Effector memory CD8-positive, alpha-beta T cell (primary cell): ENCODE measurements around the gene ARMC9.
"Not testable (repeated sequence)": the region's sequence is repeated elsewhere in the genome, so short reads cannot be mapped to it uniquely, and the experiment has no call there.

ENCODE experiments used
- ATAC-seq: fragments of 150-1000 bp; cut with Tn5 transposase; replicated peaks from 2 replicates; pipeline ENCODE4 v1.10.0; 2021; ENCODE audit warnings: mild to moderate bottlenecking, moderate library complexity
- DNase-seq, 3 experiments: peaks; one replicate each; pipeline ENCODE4 v3.0.0; 2021
- H3K27ac Mint-ChIP-seq, 2 donors: one replicate each; pipeline ENCODE4 v1.8.0; 2022; ENCODE audit warnings: mild to moderate bottlenecking in 2 of 2, mixed read lengths in 2 of 2, moderate library complexity in 2 of 2
- H3K27me3 Mint-ChIP-seq, 2 donors: one replicate each; pipeline ENCODE4 v1.8.0; 2022; ENCODE audit warnings: mixed read lengths in 2 of 2
- H3K36me3 Mint-ChIP-seq: one replicate; pipeline ENCODE4 v1.8.0; 2022; ENCODE audit warnings: mild to moderate bottlenecking, moderate library complexity, mixed read lengths; ENCODE audit not compliant: insufficient read depth
- H3K4me1 Mint-ChIP-seq, 2 donors: one replicate each; pipeline ENCODE4 v1.8.0; 2022; ENCODE audit warnings: low read depth in 2 of 2, mixed read lengths in 2 of 2
- H3K4me3 Mint-ChIP-seq, 2 donors: one replicate each; pipeline ENCODE4 v1.8.0; 2022; ENCODE audit warnings: mild to moderate bottlenecking in 2 of 2, mixed read lengths in 2 of 2, moderate library complexity in 2 of 2
- H3K9me3 Mint-ChIP-seq, 2 donors: one replicate each; pipeline ENCODE4 v1.8.0; 2022; ENCODE audit warnings: mixed read lengths in 2 of 2

The ARMC9 gene

DNA sequence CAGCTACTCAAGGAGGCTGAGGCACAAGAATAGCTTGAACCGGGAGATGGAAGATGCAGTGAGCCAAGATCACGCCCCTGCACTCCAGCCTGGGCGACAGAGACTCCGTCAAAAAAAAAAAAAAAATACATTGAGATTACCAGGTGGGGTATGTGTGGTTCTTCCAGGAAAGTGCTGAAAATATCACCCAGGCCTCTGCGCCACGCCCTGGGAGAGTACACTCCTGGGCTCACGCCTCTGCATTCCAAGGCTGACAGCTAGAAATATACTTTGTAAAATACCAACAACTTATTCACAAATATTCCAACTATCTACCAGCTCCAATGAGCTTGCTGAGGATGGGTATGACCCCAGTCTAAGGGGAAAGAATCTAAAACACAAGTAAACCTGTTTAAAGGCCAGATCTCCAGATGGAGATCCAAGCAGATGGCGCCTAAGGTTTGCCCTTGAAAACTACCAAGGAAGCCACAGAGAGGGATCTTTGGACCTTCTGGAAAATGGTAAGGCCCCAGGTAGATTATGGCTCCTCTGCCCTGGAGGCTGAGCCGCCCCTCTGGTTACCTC, 175.4 kb downstream of the ARMC9 start:
- ATAC-seq (no peak), DNase-seq (no peak)
- no peaks in the 10 kb centered on the region for H3K4me1 Mint-ChIP-seq
- H3K27me3 Mint-ChIP-seq: peaks cover 8 to 11% of the 10 kb centered on the region in 2 donors
- H3K4me3 Mint-ChIP-seq: no peak overlapping the region
- no peak overlapping the region for H3K27ac Mint-ChIP-seq
- H3K9me3 Mint-ChIP-seq: no peaks in the 10 kb centered on the region
- H3K36me3 Mint-ChIP-seq: no peaks in the 10 kb centered on the region

DNA sequence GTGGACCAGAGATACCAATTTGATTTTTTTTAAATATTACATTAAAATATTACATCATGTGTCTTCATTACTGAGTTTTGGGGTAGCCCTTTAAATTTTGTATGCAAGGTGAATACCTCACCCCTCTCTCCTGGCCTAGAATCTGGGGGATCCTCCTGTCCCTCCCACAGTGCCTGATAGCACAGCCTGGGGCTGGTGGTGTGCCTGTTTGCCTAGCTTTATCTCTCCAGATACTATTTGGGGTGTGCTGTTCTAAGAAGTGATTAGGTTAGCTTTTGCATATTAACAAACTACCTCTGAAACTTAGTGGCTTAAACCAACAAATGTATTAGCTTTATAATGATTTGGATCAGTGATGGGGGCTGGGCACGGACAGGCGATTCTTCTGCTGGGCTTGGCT, 176.3 kb downstream of the ARMC9 start:
- no peak for DNase-seq

DNA sequence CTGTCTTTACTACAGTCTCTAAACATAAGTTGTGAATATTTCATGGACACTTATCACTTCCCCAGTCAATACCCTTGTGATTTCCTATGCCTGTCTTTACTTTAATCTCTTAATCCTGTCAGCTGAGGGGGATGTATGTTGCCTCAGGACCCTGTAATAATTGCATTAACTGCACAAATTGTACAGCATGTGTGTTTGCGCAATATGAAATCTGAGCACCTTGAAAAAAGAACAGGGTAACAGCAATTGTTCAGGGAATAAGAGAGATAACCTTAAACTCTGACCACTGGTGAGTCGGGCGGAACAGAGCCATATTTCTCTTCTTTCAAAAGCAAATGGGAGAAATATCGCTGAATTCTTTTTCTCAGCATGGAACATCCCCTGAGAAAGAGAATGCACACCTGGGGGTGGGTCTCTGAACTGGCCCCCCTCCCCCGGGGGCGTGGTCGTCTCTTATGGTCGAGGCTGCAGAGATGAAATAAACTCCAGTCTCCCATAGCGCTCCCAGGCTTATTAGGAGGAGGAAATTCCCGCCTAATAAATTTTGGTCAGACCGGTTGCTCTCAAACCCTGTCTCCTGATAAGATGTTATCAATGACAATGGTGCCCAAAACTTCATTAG, 177.7 kb downstream of the ARMC9 start:
- H3K36me3 Mint-ChIP-seq, H3K4me3 Mint-ChIP-seq, H3K27ac Mint-ChIP-seq, H3K9me3 Mint-ChIP-seq, ATAC-seq, DNase-seq, H3K4me1 Mint-ChIP-seq: not testable (repeated sequence)
- peaks cover 15 to 22% of the 10 kb centered on the region in 2 donors for H3K27me3 Mint-ChIP-seq

More for the DNA sequence above, 176.3 kb downstream of the ARMC9 start:
- peaks cover 8 to 11% of the 10 kb centered on the region in 2 donors for H3K27me3 Mint-ChIP-seq
- no peak overlapping the region for H3K4me3 Mint-ChIP-seq
- no peaks in the 10 kb centered on the region for H3K36me3 Mint-ChIP-seq
- no peak overlapping the region for H3K27ac Mint-ChIP-seq
- no peaks in the 10 kb centered on the region for H3K9me3 Mint-ChIP-seq
- H3K4me1 Mint-ChIP-seq: no peaks in the 10 kb centered on the region
- no peak for ATAC-seq

DNA sequence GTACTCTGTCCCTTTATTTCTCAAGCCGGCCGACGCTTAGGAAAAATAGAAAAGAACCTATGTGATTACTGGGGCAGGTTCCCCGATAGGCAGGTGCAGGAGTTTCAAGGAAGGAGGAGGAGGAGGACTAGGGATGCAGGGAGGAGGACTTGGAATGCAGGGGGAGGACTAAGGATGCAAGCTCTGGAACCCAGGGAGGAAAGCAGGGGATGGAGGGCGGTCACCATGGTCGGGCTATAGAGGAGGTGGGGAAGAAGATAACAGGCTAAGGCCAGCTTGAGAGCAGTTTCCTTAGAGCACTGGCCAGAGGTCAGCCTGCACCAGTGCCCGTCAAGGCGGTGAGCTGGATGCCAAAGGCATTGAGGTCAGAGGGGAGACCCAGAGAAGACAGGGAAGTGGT, 178.4 kb downstream of the ARMC9 start:
- peaks cover 20 to 30% of the 10 kb centered on the region in 2 donors for H3K27me3 Mint-ChIP-seq
- no peak overlapping the region for H3K27ac Mint-ChIP-seq
- DNase-seq (no peak), ATAC-seq (no peak)
- H3K4me1 Mint-ChIP-seq: no peaks in the 10 kb centered on the region
- no peaks in the 10 kb centered on the region for H3K9me3 Mint-ChIP-seq
- no peaks in the 10 kb centered on the region for H3K36me3 Mint-ChIP-seq
- H3K4me3 Mint-ChIP-seq: no peak overlapping the region

DNA sequence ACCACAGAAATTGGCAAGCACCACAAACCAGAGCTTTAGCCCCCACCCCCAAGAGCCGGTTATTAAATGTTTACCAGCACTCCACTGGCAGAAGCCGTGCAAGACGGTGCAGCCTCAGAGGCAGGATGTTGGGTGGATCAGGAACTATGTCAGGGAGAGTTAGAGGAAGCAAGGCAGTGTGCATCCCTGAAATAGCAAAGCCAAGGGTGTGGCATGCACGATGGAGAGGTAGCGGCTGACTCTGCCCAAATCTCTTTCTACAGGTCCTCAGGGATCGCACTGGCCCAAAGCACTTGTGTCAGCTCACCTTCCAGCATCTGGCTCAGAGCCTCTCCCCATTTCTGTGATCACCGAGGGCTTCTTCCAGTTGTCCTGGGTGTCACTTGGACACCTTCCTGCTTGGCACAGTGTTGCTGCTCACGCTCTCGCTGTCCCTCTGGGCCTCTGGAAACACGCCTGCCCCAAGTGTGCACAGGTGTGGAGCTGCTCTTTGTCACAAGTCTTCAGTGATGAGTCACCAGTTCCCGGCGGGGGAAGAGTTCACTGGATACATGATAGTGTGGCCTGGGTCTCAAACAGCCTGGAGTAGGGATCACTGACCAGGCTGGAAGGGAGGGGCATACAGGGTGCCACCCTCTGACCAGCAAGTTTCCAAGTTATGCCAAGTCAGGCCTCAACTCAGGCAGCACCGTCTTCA, 179.7 kb downstream of the ARMC9 start:
- Mint-ChIP-seq H3K9me3 (no peaks in the 10 kb centered on the region), H3K4me3 (no peak overlapping the region), H3K27me3 (peaks cover 21 to 42% of the 10 kb centered on the region in 2 donors), H3K27ac (no peak overlapping the region), H3K36me3 (no peaks in the 10 kb centered on the region), H3K4me1 (no peaks in the 10 kb centered on the region)
- ATAC-seq (no peak), DNase-seq (no peak)

DNA sequence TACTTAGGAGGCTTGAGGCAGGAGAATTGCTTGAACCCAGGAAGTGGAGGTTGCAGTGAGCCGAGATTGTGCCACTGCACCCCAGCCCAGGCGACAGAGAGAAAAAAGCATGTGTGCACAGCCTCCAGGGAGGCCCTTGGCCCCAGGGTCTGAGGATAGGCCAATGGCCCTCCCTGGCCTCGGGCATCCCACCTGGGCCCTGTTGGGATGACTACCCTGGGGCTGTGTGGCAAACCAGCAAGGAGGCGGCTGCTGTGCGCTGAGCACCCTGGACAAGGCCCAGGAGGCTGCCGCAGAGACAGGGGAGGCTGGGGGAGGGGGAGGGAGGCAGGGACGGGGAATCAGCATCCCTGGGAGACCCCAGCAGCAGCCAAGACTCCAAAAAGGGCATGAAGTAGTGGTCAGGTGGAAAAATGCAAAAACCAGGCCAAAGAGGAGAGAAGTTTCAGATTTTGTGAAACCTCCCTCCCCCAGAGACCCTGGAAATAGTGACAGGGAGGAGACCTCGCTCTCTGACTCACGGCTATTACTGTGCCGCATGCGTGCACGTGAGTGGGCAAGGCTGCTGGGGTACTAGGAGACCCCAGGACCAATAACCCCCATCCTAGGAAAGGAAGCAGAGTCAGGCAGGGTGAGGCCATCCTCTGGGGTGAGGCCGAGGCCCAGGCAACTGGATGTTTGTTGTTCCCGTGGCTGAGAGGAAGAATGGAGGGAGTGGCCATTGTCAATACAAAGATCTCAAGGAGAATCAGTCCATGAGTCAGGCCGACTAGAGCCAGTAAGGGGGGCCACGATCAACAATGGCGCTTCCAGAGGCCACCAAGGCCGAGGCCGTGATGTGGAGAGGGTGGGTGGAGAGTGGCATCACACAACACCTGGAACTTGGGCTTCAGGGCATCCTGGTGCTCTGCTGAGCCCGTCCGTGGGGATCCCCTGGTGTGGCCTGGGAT, 181.1 kb downstream of the ARMC9 start:
- Mint-ChIP-seq H3K9me3 (no peaks in the 10 kb centered on the region), H3K4me3 (no peak overlapping the region), H3K36me3 (no peaks in the 10 kb centered on the region), H3K27ac (no peak overlapping the region), H3K4me1 (peaks cover 0 to 4% of the 10 kb centered on the region in 2 donors), H3K27me3 (peaks cover 21 to 49% of the 10 kb centered on the region in 2 donors)
- DNase-seq (no peak), ATAC-seq (no peak)

DNA sequence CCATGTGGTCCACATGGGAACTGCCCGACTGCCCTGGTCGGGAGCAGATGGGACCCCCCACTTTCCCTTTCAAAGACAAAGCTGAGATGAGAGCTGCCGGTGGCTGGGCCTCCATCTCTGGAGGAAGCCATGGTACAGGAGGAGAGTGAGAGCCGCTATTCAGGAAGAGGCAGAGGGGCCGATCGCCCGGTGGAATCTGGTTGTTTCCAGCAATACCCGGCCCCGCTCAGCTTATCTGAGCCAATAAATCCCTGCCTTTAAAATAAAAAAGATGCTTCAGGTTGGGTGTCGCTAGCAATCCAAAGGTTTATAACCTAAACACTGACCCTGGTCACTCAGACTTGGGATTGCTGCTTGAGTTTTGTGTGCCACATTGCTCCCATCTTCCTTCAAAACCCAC, 181.9 kb downstream of the ARMC9 start:
- DNase-seq (no peak), ATAC-seq (no peak)
- H3K4me3 Mint-ChIP-seq: peak overlapping the region in 1 of 2 donors; percentile 37
- H3K36me3 Mint-ChIP-seq: no peaks in the 10 kb centered on the region
- H3K27ac Mint-ChIP-seq: no peak overlapping the region
- peaks cover 0 to 2% of the 10 kb centered on the region in 2 donors for H3K9me3 Mint-ChIP-seq
- peaks cover 21 to 49% of the 10 kb centered on the region in 2 donors for H3K27me3 Mint-ChIP-seq
- H3K4me1 Mint-ChIP-seq: peaks cover 0 to 4% of the 10 kb centered on the region in 2 donors

DNA sequence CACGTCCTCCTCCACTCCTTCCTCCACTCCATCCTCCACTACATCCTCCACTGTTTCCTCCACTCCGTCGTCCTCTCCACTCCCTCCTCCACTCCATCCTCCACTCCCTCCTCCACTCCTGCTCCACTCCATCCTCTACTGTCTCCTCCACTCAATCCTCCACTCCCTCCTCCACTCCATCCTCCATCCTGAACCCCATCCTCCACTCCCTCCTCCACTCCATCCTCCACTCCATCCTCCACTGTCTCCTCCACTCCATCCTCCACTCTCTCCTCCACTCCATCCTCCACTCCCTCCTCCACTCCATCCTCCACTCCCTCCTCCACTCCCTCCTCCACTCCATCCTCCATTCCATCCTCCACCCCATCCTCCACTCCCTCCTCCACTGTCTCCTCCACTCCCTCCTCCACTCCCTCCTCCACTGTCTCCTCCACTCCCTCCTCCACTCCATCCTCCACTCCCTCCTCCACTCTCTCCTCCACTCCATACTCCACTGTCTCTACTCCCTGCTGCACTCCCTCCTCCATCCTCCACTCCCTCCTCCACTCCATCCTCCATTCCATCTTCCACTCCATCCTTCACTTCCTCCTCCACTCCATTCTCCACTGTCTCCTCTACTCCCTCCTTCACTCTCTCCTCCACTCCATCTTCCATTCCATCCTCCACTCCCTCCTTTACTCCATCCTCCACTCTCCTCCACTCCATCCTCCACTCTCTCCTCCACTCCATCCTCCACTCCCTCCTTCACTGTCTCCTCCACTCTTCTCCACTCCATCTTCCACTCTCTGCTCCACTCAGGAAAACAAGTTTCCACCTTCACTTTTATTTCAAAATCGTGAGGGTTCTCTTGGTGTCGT, 182.8 kb downstream of the ARMC9 start:
- no peak overlapping the region for H3K4me3 Mint-ChIP-seq
- no peak for DNase-seq
- peaks cover 0 to 2% of the 10 kb centered on the region in 2 donors for H3K9me3 Mint-ChIP-seq
- peaks cover 21 to 49% of the 10 kb centered on the region in 2 donors for H3K27me3 Mint-ChIP-seq
- no peaks in the 10 kb centered on the region for H3K36me3 Mint-ChIP-seq
- H3K4me1 Mint-ChIP-seq: peaks cover 0 to 4% of the 10 kb centered on the region in 2 donors
- no peak for ATAC-seq
- H3K27ac Mint-ChIP-seq: no peak overlapping the region

DNA sequence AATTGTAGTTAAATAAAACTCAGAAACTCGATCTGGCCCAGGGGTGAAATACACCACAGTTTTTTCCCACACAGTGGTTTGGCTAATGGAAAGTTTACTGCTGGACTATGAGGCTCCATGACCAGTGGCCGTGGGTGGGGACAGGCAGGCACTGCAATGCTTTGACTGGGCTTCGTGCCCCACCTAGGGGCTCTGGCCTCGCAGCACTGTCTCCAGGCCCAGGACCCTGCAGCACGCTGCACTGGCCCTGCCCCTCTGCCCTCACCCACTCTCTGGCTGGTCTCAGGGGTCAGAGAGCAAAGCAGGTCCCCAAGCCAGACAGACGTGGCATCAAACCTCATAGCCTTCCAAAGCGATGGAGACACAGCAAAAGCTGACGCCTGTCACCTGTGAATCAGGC, 183.7 kb downstream of the ARMC9 start:
- Mint-ChIP-seq H3K4me1 (peaks cover 0 to 4% of the 10 kb centered on the region in 2 donors), H3K36me3 (no peaks in the 10 kb centered on the region), H3K4me3 (no peak overlapping the region), H3K27me3 (peaks cover 14 to 41% of the 10 kb centered on the region in 2 donors), H3K27ac (no peak overlapping the region), H3K9me3 (peaks cover 0 to 2% of the 10 kb centered on the region in 2 donors)
- no peak for DNase-seq
- ATAC-seq: no peak

DNA sequence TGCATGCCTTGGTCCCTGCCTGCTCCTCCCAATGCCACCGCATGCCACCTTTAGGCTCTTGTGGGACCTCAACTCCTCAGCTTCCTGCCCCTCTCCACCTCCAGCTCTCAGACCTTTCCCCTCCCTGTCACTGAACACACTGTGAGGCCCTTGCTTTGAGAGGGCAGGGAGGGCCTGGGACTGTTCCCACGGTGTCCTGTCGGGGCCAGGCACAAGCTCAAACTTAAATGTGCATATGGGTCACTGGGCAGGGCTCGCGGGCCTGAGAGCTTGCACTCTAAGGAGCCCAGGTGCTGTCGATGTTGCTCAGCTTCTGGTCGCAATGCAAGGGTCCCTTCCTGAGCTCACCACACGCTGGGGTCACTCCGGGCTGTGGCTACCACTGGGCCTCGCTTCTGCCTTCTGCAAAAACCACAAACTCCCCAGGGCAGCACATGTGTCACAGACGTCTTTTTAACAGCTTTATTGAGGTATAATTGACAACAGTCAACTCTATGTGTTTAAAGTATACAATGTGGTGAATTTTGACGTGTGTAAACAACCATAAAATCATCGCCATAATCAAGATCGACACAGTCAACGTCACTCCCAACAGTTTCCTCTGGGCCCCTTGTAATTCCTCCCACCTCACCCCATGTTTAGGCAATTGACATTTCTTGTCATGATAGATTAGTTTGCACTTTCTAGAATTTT, 185.1 kb downstream of the ARMC9 start:
- ATAC-seq: peak; percentile 75
- Mint-ChIP-seq H3K9me3 (peaks cover 0 to 2% of the 10 kb centered on the region in 2 donors), H3K4me3 (no peak overlapping the region)

DNA sequence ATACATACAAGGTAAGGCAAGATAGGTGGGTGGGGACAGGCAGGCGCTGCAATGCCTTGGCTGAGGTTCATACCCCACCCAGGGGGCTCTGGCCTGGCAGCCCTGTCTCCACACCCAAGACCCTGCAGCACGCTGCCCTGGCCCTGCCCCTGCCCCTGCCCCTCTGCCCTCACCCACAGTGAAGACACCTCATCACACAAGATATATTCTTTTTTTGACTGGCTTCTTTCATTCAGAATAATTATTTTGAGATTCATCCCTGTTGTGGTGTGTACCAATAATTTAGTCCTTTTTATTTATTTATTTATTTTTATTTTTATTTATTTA, 185.6 kb downstream of the ARMC9 start:
- H3K9me3 Mint-ChIP-seq: peaks cover 0 to 2% of the 10 kb centered on the region in 2 donors
- DNase-seq: no peak
- peaks cover 0 to 4% of the 10 kb centered on the region in 2 donors for H3K4me1 Mint-ChIP-seq

More for the DNA sequence above, 185.1 kb downstream of the ARMC9 start:
- H3K27ac Mint-ChIP-seq: peak overlapping the region in 1 of 2 donors; percentile 51
- DNase-seq: no peak
- peaks cover 17 to 45% of the 10 kb centered on the region in 2 donors for H3K27me3 Mint-ChIP-seq
- no peaks in the 10 kb centered on the region for H3K36me3 Mint-ChIP-seq
- peaks cover 0 to 4% of the 10 kb centered on the region in 2 donors for H3K4me1 Mint-ChIP-seq

DNA sequence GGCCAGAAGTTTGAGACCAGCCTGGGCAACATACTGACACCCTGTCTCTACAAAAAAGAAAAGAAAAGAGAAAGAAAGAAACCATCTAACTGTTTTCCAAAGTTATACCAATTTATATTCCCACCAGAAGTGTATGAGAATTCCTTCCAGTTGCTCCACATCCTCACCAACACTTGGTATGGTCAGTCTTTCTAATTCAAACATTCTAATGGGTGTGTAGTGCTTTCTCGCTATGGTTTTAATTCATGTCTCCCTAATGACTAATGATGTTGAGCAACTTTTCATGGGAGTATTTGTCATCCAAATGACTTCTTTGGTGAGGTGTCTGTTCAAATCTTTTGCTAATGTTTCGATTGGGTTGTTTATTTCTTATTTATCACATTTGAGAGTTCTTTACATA, 186.5 kb downstream of the ARMC9 start:
- ATAC-seq: no peak
- peaks cover 0 to 8% of the 10 kb centered on the region in 2 donors for H3K4me1 Mint-ChIP-seq
- no peak overlapping the region for H3K4me3 Mint-ChIP-seq
- no peak for DNase-seq
- peaks cover 23 to 57% of the 10 kb centered on the region in 2 donors for H3K27me3 Mint-ChIP-seq
- H3K27ac Mint-ChIP-seq: no peak overlapping the region
- H3K9me3 Mint-ChIP-seq: peaks cover 0 to 2% of the 10 kb centered on the region in 2 donors
- H3K36me3 Mint-ChIP-seq: peaks cover 3% of the 10 kb centered on the region

More for the DNA sequence above, 185.6 kb downstream of the ARMC9 start:
- peaks cover 20 to 50% of the 10 kb centered on the region in 2 donors for H3K27me3 Mint-ChIP-seq
- H3K4me3 Mint-ChIP-seq: no peak overlapping the region
- H3K27ac Mint-ChIP-seq: no peak overlapping the region
- no peak for ATAC-seq
- no peaks in the 10 kb centered on the region for H3K36me3 Mint-ChIP-seq
